Osteoblast (primary cell): Measurements from ENCODE around the gene SPIRE1. TPM values are rescaled to one million over a fixed set of nuclear protein-coding genes. Genes with fewer than 3 reads are reported as not detected.
"Not testable (repeated sequence)": the region's sequence is repeated elsewhere in the genome, so short reads cannot be mapped to it uniquely, and the experiment has no call there.

Source experiments
- DNase-seq: peaks from one replicate; pipeline ENCODE4 v3.0.0; 2011; ENCODE audit warnings: low spot score, mixed read lengths; ENCODE audit not compliant: insufficient read length; ENCODE audit errors: missing footprints
- H2AFZ ChIP-seq: 2 replicates; pipeline ENCODE4 v1.6.0; 2011; ENCODE audit warnings: mild to moderate bottlenecking, low read length
- H3K27ac ChIP-seq: 2 replicates; pipeline ENCODE4 v1.5.1; 2011; ENCODE audit warnings: mild to moderate bottlenecking, low read depth, low read length, moderate library complexity
- H3K27me3 ChIP-seq: 2 replicates; pipeline ENCODE4 v1.6.0; 2012; ENCODE audit warnings: mild to moderate bottlenecking, control low read depth, inconsistent platforms, low read length, moderate library complexity; ENCODE audit not compliant: insufficient read depth
- H3K36me3 ChIP-seq: 2 replicates; pipeline ENCODE4 v1.5.1; 2011; ENCODE audit warnings: mild to moderate bottlenecking, low read length, control low read depth, moderate library complexity; ENCODE audit not compliant: insufficient read depth
- H3K4me1 ChIP-seq: 2 replicates; pipeline ENCODE4 v1.5.1; 2011; ENCODE audit warnings: mild to moderate bottlenecking, low read length, control low read depth, moderate library complexity; ENCODE audit not compliant: insufficient read depth
- H3K4me2 ChIP-seq: 2 replicates; pipeline ENCODE4 v1.6.0; 2011; ENCODE audit warnings: mild to moderate bottlenecking, low read length; ENCODE audit not compliant: insufficient read depth
- H3K4me3 ChIP-seq: fragments of 200-600 bp; sonication (generic); 3 replicates; pipeline ENCODE4 v1.5.1; 2012; ENCODE audit warnings: mild to moderate bottlenecking, low read length, inconsistent platforms; ENCODE audit not compliant: insufficient read depth
- H3K79me2 ChIP-seq: 2 replicates; pipeline ENCODE4 v1.6.0; 2012; ENCODE audit warnings: mild to moderate bottlenecking, low read length, control low read depth, inconsistent platforms; ENCODE audit not compliant: insufficient read depth
- H3K9me3 ChIP-seq: 2 replicates; pipeline ENCODE4 v1.5.1; 2011; ENCODE audit warnings: low read depth, low read length, control low read depth
- H4K20me1 ChIP-seq: 2 replicates; pipeline ENCODE4 v1.6.0; 2012; ENCODE audit warnings: mild to moderate bottlenecking, low read length, control low read depth; ENCODE audit not compliant: insufficient read depth
- total RNA-seq: library from RNA; depleted of rRNA; stranded (reverse); fragments of >200 nt; gene quantifications from 2 replicates; pipeline ENCODE4 v1.2.3, GENCODE V29; 2012
- TF ChIP-seq, protein P1 (sequence below): IDR thresholded peaks from 2 replicates; pipeline ENCODE4 v1.5.1; 2011; ENCODE audit warnings: mild to moderate bottlenecking, low read depth, low read length, moderate library complexity; ENCODE audit errors: extremely low read depth

SPIRE1 gene
- total RNA-seq, 1 donor: 64.4 TPM

GRCh38 chr18:12554796-12555388 lies 103.0 kb downstream of the SPIRE1 start:
- no peaks in the 10 kb centered on the region for H3K9me3 ChIP-seq
- H2AFZ ChIP-seq: no peak overlapping the region
- peaks cover 29% of the 10 kb centered on the region for H4K20me1 ChIP-seq
- no peak overlapping the region for H3K4me2 ChIP-seq
- TF ChIP-seq, protein P1, sequence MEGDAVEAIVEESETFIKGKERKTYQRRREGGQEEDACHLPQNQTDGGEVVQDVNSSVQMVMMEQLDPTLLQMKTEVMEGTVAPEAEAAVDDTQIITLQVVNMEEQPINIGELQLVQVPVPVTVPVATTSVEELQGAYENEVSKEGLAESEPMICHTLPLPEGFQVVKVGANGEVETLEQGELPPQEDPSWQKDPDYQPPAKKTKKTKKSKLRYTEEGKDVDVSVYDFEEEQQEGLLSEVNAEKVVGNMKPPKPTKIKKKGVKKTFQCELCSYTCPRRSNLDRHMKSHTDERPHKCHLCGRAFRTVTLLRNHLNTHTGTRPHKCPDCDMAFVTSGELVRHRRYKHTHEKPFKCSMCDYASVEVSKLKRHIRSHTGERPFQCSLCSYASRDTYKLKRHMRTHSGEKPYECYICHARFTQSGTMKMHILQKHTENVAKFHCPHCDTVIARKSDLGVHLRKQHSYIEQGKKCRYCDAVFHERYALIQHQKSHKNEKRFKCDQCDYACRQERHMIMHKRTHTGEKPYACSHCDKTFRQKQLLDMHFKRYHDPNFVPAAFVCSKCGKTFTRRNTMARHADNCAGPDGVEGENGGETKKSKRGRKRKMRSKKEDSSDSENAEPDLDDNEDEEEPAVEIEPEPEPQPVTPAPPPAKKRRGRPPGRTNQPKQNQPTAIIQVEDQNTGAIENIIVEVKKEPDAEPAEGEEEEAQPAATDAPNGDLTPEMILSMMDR: no peak
- H3K36me3 ChIP-seq: no peaks in the 10 kb centered on the region
- no peaks in the 10 kb centered on the region for H3K27me3 ChIP-seq
- peaks cover 9% of the 10 kb centered on the region for H3K4me1 ChIP-seq
- H3K79me2 ChIP-seq: peaks cover 85% of the 10 kb centered on the region
- no peak overlapping the region for H3K4me3 ChIP-seq
- DNase-seq: no peak
- H3K27ac ChIP-seq: no peak overlapping the region

- H3K79me2 ChIP-seq: peaks cover 82% of the 10 kb centered on the region
- no peak overlapping the region for H3K4me3 ChIP-seq
- peaks cover 35% of the 10 kb centered on the region for H4K20me1 ChIP-seq
- TF ChIP-seq, protein P1: no peak
- H3K36me3 ChIP-seq: no peaks in the 10 kb centered on the region
- H3K9me3 ChIP-seq: no peaks in the 10 kb centered on the region
- no peak overlapping the region for H2AFZ ChIP-seq
- no peak overlapping the region for H3K4me2 ChIP-seq
- no peaks in the 10 kb centered on the region for H3K27me3 ChIP-seq
- H3K4me1 ChIP-seq: peaks cover 9% of the 10 kb centered on the region
- DNase-seq: no peak
- no peak overlapping the region for H3K27ac ChIP-seq
These were observed 105.0 kb downstream of the SPIRE1 start for GRCh38 chr18:12552879-12553242.

DNA sequence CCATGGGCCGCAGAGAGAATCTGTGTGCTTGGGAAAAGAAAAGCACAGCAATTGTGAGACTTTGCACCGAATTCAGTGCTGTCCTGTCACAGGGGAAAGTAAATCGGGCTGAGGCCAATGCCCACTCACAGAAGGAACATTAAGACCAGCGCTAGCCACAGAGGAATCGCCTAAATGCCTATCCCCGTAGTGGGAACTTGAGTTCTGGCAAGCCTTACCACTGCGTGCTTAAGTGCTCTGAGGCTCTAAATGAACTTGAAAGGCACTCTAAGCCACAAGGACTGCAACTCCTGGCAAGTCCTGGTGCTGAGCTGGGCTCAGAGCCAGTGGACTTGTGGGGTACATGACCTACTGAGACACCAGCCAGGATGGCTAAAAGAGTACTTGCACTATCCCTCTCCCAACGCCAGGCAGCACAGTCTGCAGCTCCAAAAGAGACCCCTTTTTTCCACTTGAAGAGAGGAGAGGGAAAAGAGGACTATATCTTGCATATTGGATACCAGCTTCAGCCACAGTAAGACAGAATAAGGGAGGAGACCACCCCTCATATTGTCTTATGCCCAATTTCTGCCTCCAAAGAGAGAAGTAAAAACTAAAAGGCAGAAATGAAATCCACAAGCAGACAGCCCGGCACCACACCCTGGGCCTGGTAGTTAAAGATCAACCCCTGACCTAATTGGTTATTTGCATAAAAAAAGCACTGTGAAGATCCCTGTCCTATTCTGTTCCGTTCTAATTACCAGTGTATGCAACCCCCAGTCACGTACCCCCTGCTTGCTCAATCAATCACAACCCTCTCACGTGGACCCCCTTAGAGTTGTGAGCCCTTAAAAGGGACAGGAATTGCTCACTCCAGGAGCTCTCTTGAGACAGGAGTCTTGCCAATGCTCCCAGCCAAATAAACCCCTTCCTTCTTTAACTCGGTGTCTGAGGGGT lies 105.7 kb downstream of the SPIRE1 start:
- not testable (repeated sequence) for H3K4me1 ChIP-seq, H3K9me3 ChIP-seq, H3K27me3 ChIP-seq, H3K36me3 ChIP-seq
- Histone ChIP-seq H2AFZ (peak overlapping the region; percentile 9), H3K4me2 (peak overlapping the region; percentile 56), H4K20me1 (peaks cover 35% of the 10 kb centered on the region), H3K79me2 (peaks cover 84% of the 10 kb centered on the region), H3K27ac (peak overlapping the region; percentile 67), H3K4me3 (peak overlapping the region; percentile 50)
- TF ChIP-seq, protein P1: peak; percentile 32
- DNase-seq: peak; percentile 88

DNA sequence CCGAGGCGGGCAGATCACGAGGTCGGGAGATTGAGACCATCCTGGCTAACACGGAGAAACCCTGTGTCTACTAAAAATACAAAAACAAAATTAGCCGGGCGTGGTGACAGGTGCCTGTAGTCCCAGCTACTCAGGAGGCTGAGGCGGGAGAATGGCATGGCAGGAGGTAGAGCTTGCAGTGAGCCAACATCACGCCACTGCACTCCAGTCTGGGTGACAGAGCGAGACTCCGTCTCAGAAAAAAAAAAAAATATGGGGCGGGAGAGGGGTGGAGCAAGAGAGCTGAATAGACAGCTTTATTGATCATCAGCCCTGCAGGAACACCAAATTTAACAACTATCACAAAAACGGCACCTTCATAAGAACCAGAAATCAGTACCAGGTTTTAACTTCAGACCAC lies 106.4 kb downstream of the SPIRE1 start:
- Histone ChIP-seq H3K4me3 (peak overlapping the region; percentile 50), H3K79me2 (peaks cover 84% of the 10 kb centered on the region), H2AFZ (peak overlapping the region; percentile 9), H4K20me1 (peaks cover 37% of the 10 kb centered on the region), H3K27ac (peak overlapping the region; percentile 67), H3K4me2 (peak overlapping the region; percentile 56)
- H3K4me1 ChIP-seq, DNase-seq, H3K9me3 ChIP-seq, H3K36me3 ChIP-seq, H3K27me3 ChIP-seq: not testable (repeated sequence)
